NOMO-1 treated with dmso at 0.1 percent for 144 hours (cell line): ENCODE data around the gene TNIK.

Experiments
- DNase-seq: peaks from one replicate; lab custom pipeline; 2025; ENCODE audit not compliant: unreplicated experiment; lab: John Stamatoyannopoulos, UW

The TNIK gene

GRCh38 chr3:171236265-171237008 is 223.8 kb downstream of the TNIK start:
- no peak for DNase-seq

GRCh38 chr3:171234298-171235010 is 225.8 kb downstream of the TNIK start:
- no peak for DNase-seq

- DNase-seq: no peak
Measured at GRCh38 chr3:171231361-171231760, 228.8 kb downstream of the TNIK start.

GRCh38 chr3:171230865-171231264 is 229.3 kb downstream of the TNIK start:
- no peak for DNase-seq

- no peak for DNase-seq
Measured at GRCh38 chr3:171229173-171229572, 231.0 kb downstream of the TNIK start.

GRCh38 chr3:171228240-171228639 is 232.0 kb downstream of the TNIK start:
- DNase-seq: no peak

- no peak for DNase-seq
Measured at GRCh38 chr3:171227828-171228227, 232.4 kb downstream of the TNIK start.

- no peak for DNase-seq
Measured at GRCh38 chr3:171227359-171227758, 232.8 kb downstream of the TNIK start.

GRCh38 chr3:171226794-171227193 is 233.4 kb downstream of the TNIK start:
- no peak for DNase-seq

- no peak for DNase-seq
Measured at GRCh38 chr3:171225708-171226107, 234.5 kb downstream of the TNIK start.

- DNase-seq: no peak
Measured at GRCh38 chr3:171225165-171225564, 235.0 kb downstream of the TNIK start.

GRCh38 chr3:171223396-171223795 is 236.8 kb downstream of the TNIK start:
- no peak for DNase-seq

- no peak for DNase-seq
Measured at GRCh38 chr3:171222995-171223394, 237.2 kb downstream of the TNIK start.

- no peak for DNase-seq
Measured at GRCh38 chr3:171221597-171221996, 238.6 kb downstream of the TNIK start.

GRCh38 chr3:171221104-171221503 is 239.1 kb downstream of the TNIK start:
- DNase-seq: no peak

GRCh38 chr3:171219258-171219657 is 240.9 kb downstream of the TNIK start:
- DNase-seq: no peak

GRCh38 chr3:171218069-171218468 is 242.1 kb downstream of the TNIK start:
- DNase-seq: no peak

GRCh38 chr3:171213907-171214306 is 246.3 kb downstream of the TNIK start:
- no peak for DNase-seq

GRCh38 chr3:171213178-171213577 is 247.0 kb downstream of the TNIK start:
- DNase-seq: no peak

- no peak for DNase-seq
Measured at GRCh38 chr3:171212648-171213047, 247.6 kb downstream of the TNIK start.

- no peak for DNase-seq
Measured at GRCh38 chr3:171206283-171206682, 253.9 kb downstream of the TNIK start.

GRCh38 chr3:171204942-171205341 is 255.3 kb downstream of the TNIK start:
- DNase-seq: no peak

- no peak for DNase-seq
Measured at GRCh38 chr3:171201825-171202224, 258.4 kb downstream of the TNIK start.
